NCI-H1092 (cell line): Measurements from ENCODE around the gene NEO1.

ENCODE experiments used
- DNase-seq: peaks from one replicate; lab custom pipeline; 2025; lab: John Stamatoyannopoulos, UW

The NEO1 gene

GRCh38 chr15:73051807-73052652, at the start of gene NEO1:
Gene NEO1 (plus strand): TSS chr15:73052463. CDS start chr15:73052676, 213 bp downstream.
- peak; percentile 58 for DNase-seq

- DNase-seq, result no peak
Measured at GRCh38 chr15:73004462-73004861, 47.8 kb upstream of the NEO1 start.

- DNase-seq, result no peak
Measured at GRCh38 chr15:73005032-73005431, 47.2 kb upstream of the NEO1 start.

- DNase-seq, result no peak
Measured at GRCh38 chr15:73005446-73005845, 46.8 kb upstream of the NEO1 start.

- DNase-seq, result no peak
Measured at GRCh38 chr15:73006523-73006922, 45.7 kb upstream of the NEO1 start.

- DNase-seq, result no peak
Measured at GRCh38 chr15:73009066-73010056, 42.9 kb upstream of the NEO1 start.

- no peak for DNase-seq
Measured at GRCh38 chr15:73010154-73011152, 41.8 kb upstream of the NEO1 start.

- no peak for DNase-seq
Measured at GRCh38 chr15:73014904-73015303, 37.4 kb upstream of the NEO1 start.

GRCh38 chr15:73015493-73015892, 36.8 kb upstream of the NEO1 start:
- DNase-seq, result no peak

GRCh38 chr15:73017987-73018386, 34.3 kb upstream of the NEO1 start:
- no peak for DNase-seq

GRCh38 chr15:73019154-73019553, 33.1 kb upstream of the NEO1 start:
- DNase-seq, result no peak

- DNase-seq, result no peak
Measured at GRCh38 chr15:73019601-73020146, 32.6 kb upstream of the NEO1 start.

- no peak for DNase-seq
Measured at GRCh38 chr15:73021139-73021621, 31.1 kb upstream of the NEO1 start.

- no peak for DNase-seq
Measured at GRCh38 chr15:73022161-73022560, 30.1 kb upstream of the NEO1 start.

GRCh38 chr15:73023071-73023470, 29.2 kb upstream of the NEO1 start:
- no peak for DNase-seq

- no peak for DNase-seq
Measured at GRCh38 chr15:73024168-73024567, 28.1 kb upstream of the NEO1 start.

GRCh38 chr15:73026511-73027054, 25.7 kb upstream of the NEO1 start:
- DNase-seq, result no peak

- DNase-seq, result no peak
Measured at GRCh38 chr15:73028031-73028430, 24.2 kb upstream of the NEO1 start.

- no peak for DNase-seq
Measured at GRCh38 chr15:73028831-73029451, 23.3 kb upstream of the NEO1 start.

GRCh38 chr15:73030122-73030679, 22.1 kb upstream of the NEO1 start:
- no peak for DNase-seq
